Measurements from ENCODE around the gene MGAT5.

MGAT5 gene

DNA sequence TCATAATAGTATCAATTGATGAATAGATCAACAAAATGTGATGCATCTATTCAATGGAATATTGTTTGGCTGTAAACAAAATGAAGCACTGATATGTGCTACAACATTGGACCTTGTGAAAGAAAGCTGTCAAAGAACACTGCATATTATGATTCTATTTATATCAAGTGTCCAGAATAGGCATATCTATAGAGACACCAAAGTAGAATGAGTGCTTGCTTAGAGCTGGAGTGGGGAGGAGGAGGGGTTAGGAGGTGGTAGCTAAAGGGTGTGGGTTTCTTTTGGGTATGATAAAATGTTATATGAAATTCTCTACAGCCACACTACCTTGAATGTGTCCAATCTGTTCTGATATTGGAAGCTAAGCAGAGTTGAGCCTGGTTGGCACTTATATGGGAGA, 23.0 kb upstream of the MGAT5 start:
- in situ Hi-C loops (cut with MboI; ENCODE audit: low sequenced_read_pairs): loop anchor here (25.0 kb wide), 1 partner anchor 181 kb away; no protein-coding TSS in a partner anchor

DNA sequence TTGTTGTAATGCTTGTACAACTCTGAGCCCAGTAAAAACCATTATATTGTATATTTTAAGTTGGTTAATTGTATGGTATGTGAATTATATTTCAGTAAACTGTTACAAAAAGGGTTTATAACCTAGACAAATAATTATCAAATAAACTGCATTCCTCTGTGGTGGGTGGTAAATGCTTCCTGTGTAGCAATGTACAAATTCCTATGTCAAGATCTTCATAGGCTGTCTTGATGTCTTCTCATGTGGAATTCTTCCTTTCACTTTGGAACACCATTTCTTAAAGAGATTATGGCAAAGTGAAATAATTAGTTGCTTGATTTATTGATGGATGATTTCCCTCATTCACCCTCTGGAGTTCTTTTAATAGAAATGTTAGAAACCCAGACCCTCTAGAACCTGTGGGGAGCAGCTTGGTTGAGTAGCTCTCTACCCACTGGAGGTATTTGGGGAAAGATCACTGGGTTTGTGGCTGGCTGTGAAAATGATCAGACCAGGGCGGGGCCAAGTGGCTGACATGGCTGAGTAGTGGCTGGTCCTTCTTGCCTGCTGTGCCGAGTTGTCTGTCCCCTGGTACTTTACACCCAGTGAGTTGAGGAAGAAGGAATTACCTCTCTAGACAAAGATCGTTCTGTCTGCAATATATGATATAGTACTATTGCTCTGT, 22.4 kb upstream of the MGAT5 start:
- in situ Hi-C loops (cut with MboI; ENCODE audit: low sequenced_read_pairs): loop anchor here (25.0 kb wide), 1 partner anchor 181 kb away; no protein-coding TSS in a partner anchor

DNA sequence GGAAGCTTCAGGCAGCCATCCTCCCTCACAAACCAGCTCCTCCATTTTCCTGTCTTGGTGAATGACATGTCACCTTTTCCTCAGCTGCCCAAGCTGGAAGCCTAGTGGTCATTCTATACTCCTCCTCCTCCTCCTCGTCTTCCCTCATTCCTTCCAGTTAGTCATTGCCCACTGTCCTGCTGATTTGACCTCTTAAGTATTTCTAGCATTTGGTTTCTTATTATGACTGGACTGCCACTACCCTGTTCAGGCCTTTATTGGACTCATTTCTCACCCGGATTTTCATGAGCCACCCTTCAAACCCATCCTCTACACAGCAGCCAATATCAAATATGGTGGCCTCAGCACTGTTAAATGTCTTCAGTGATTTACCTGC, 21.9 kb upstream of the MGAT5 start:
- in situ Hi-C loops (cut with MboI; ENCODE audit: low sequenced_read_pairs): loop anchor here (25.0 kb wide), 1 partner anchor 180 kb away; no protein-coding TSS in a partner anchor

DNA sequence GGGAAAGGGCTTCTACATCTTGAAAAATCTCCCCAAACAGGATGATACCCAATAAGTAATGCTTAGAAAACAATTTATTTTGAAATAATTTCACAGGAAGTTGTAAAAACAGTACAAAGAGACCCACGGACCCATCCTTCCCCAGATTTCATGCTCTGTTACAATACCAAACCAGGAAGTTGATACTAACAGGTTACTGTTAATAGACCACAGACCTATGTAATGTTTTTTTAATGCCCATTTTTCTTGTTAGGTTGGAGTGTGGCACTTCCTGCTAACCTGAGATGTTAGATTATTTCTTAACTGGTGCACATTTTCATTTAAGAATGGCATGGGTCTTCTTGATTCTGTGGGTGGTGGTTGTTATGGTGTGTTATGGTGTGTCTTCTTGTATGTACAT, 21.4 kb upstream of the MGAT5 start:
- in situ Hi-C loops (cut with MboI; ENCODE audit: low sequenced_read_pairs): loop anchor here (25.0 kb wide), 1 partner anchor 180 kb away; no protein-coding TSS in a partner anchor

DNA sequence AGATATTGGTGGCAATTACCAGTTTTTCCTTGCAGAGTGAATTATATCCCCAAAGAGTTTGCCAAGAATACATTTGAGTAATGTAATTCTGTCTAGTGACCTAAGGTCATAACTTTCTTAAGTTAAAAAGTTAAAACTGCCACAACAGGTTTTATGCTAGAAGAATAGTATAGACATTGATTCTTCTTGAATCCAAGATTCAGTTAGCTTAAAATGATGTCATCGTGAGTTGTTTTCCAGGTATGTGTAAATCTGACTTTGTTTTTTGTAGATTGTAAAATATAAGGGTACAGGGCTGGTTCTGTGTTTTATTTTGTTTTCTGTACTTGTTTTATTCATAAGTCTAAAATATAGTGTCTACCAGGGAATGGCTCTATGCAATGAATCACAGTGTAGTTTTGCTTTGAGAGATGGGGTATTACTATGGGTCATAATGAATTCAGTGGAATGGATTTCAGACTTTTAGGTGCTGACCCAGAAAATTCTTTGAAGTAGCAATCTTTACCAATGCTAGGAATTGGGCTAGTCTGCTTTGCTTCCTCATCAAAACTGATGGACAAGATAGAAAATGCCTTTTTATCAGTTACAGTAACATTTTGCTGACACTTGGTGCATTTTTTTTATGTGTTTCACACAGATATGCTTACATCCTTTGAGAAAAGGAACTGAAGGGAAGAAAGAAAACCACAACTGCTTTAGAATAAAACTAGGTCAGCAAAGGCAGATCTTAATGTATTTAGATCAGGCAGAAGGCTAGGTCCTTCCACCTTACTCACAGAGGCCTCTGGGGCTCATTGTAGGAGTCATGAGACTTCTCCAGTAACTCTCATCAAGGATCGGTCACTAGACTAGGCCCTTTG, 20.8 kb upstream of the MGAT5 start:
- in situ Hi-C loops (cut with MboI; ENCODE audit: low sequenced_read_pairs): loop anchor here (25.0 kb wide), 1 partner anchor 179 kb away; no protein-coding TSS in a partner anchor

DNA sequence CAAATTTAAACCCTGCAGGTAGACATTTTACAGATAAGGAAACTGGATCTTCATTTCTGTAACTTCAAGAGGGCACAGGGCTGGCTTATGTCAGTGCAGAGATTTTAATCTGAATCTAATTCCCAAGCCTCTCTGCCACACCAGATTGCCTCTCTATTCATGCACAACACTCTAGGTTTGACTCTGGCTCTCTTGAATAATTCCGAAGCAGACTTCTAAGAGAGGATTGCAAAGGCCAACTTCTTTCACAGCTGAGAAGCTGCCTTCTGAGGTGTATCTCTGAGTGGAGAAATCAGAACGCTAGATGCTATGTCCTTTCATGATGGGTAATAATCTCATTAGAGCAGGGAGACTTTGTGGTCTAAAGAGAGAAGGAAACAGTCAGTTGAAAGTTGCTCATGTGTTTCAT, 20.1 kb upstream of the MGAT5 start:
- in situ Hi-C loops (cut with MboI; ENCODE audit: low sequenced_read_pairs): loop anchor here (25.0 kb wide), 1 partner anchor 179 kb away; no protein-coding TSS in a partner anchor

DNA sequence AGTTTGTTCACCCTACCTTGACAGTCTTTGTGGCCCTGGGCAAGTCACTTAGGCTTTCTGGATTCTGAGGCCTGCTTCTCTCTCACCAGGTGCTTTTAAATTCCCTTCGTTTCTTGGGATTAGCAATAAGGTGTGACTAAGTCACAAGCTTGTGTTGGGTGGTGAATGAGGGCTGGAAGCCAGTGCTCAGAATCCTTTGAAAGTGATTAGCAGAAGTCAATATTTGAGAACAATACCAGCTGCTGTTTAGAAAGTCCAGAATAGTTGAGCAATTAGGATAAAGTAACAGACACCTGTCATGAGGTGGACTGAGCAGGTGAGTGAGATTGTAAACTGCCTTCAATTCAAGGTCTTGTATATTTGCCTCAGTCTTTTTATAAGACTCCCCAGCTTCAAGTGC, 19.3 kb upstream of the MGAT5 start:
- in situ Hi-C loops (cut with MboI; ENCODE audit: low sequenced_read_pairs): loop anchor here (25.0 kb wide), 1 partner anchor 178 kb away; no protein-coding TSS in a partner anchor

DNA sequence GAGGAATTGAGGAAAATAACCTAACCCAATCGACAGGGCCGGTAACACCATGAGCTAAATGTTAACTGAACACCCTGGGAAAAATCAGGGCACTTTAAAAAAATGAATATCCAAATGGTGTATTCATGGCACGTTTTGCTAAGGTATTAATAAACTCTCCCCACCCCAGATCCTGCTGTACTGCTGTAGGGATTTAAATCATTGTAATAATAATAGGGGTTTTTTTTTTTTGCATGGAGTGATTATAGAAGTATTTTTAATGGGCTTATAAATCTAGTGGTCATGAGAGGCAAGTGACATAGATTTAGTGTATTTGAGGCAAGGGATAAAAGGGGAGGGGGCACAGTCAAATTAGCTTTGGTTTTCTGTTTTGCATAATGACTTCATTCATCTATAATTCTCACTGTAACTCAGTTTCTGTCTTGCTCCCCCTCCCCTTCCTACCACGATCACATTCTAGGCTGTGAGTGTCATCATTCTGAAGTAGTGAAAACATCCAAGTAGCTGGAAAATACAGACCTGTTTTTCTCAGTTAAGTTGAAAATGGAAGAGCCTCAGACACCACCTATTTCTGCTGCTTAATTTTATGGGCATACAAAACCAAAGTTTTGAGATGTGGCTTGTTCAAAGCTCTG, 18.2 kb upstream of the MGAT5 start:
- in situ Hi-C loops (cut with MboI; ENCODE audit: low sequenced_read_pairs): loop anchor here (25.0 kb wide), 1 partner anchor 177 kb away; no protein-coding TSS in a partner anchor

DNA sequence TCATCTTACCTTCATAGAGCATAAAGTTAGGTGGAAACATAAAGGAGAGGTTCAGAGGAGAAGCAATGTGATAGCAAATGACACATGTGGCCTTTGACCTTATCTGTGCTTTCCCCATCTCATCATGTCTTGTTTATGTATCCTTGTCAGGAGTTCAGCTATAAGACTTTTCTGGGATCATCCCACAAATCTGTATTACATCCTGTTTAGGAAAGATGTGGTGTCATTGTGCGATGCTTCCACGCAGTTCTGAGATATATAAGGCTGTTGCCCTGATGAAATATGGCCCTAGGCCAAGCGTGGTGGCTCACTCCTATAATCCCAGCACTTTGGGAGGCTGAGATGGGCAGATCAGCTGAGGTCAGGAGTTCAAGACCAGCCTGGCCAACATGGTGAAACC, 15.5 kb upstream of the MGAT5 start:
- in situ Hi-C loops (cut with MboI; ENCODE audit: low sequenced_read_pairs): loop anchor here (25.0 kb wide), 1 partner anchor 174 kb away; no protein-coding TSS in a partner anchor

DNA sequence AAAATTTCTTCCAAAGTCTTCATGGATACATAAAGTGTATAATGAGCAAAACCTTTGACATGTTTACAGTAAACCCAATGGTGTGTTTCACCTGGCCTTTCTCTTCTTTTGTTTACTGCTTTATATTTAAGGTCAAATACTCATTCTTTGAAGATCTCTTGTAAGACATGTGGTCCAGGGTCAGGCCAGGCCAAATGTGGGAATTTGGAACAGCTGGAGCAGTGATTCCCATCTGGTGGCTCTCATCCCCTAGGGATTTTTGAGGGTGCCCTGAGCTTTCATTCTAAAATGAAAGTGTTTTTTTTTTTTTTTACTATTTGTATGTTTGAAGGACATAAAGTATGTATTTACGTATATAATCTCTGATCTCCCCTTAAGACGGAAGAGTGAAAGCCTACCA, 13.8 kb upstream of the MGAT5 start:
- in situ Hi-C loops (cut with MboI; ENCODE audit: low sequenced_read_pairs): loop anchor here (25.0 kb wide), 1 partner anchor 172 kb away; no protein-coding TSS in a partner anchor

DNA sequence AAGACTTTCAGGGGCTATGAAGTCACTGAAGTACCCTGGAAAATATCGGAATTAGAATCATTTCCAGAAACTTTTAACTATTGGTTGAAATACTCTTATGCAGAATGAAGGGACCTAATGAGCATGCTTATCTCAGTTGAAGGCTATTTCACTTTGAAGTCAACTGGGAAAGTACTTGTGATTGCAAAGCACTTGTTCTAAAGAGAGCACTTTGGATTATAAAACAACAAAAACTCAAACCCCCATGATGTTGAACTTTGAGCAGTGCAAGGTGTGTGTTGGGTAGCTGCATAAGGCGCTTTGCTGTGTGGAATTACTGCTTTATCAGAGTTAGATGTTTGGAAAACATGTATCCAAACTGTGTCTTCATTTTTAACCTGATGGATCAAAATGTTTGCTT, 12.0 kb upstream of the MGAT5 start:
- in situ Hi-C loops (cut with MboI; ENCODE audit: low sequenced_read_pairs): loop anchor here (25.0 kb wide), 1 partner anchor 170 kb away; no protein-coding TSS in a partner anchor

DNA sequence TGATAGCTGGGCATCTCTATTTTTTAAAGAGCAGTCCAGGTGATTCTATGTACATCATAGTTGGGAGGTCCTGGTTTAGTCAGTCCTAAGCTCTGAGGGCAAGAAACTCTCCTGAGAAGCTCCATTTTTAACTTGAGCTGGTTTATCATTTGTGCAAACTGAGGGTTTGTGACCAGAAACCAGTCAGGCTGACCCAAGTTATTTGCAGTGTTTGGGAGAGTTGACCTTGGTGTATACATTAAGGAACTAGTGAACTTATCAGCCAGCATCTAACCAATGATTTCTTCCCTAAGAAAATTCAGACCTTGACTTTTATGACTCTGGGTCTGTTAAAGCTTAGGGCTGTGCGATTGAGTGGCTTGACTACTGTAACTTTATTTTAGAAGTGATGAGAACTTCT, 10.6 kb upstream of the MGAT5 start:
- in situ Hi-C loops (cut with MboI; ENCODE audit: low sequenced_read_pairs): loop anchor here (25.0 kb wide), 1 partner anchor 169 kb away; no protein-coding TSS in a partner anchor

DNA sequence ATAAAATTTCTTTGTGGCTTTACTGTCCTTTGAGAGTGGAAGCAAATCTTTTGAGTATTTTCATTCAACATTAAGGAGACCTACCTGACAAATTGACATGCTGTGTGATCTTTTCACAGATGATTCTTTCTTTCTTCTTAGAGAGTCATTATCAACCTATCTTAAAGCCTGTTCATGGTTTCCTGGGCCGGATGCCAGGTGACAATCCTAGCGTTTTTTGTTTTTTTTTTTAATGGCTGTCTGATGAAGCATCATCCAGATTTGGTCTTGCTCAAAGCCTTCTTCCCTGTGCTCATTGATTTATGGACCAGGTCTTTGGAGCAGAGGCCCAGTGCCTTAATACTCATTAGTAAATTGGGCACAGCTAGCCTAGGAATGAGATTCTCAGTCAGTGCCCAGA, 9.8 kb upstream of the MGAT5 start:
- in situ Hi-C loops (cut with MboI; ENCODE audit: low sequenced_read_pairs): loop anchor here (25.0 kb wide), 1 partner anchor 168 kb away; no protein-coding TSS in a partner anchor

DNA sequence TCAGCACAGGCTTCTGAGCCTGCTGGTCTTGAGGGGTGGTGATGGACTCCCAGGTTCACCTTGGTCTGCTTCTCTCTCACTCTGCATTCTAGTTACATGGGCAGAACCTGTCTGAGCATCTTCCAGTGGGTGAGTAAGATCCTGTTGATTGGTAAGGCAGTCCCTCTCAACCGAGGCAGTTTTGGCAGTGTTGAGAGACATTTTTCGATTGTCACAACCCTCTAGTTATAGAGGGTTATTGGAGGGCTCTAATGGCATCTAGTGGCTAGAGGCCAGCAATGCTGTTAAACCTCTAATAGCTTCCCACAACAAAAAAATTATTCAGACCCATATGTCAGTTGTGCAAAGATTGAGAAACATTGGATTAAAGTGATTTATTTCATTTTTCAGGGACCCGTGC, 9.3 kb upstream of the MGAT5 start:
- in situ Hi-C loops (cut with MboI; ENCODE audit: low sequenced_read_pairs): loop anchor here (25.0 kb wide), 1 partner anchor 168 kb away; no protein-coding TSS in a partner anchor

DNA sequence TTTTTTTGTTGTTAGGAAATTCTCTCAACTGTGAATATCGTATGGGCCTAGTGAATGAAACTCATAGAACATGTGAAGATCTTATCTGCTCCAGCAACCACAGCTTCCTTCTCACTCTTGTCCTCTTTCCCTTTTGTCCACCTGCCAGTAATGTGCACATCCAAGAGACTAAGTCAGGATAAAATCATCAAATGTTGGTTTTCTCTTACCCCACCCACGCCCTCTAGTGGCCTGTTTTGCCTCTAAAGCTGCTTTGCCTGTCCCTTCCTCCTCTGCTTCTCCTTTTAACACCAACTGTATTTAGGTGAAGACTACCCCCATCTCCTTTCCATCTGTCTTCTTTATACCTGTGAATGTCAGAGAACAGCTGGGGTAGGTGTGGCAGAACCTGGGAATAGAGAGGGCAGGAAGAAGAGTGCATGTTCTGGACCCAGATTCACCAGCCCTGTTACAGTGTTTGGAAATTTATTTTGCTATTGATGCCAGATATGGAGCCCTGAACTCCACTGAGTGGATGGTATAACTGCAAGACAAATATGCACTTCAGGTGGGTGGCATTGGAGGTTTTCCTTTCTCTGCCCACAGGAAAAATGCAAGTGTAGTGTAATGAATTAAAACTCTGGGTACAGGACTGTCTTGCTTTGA, 8.4 kb upstream of the MGAT5 start:
- in situ Hi-C loops (cut with MboI; ENCODE audit: low sequenced_read_pairs): loop anchor here (25.0 kb wide), 1 partner anchor 167 kb away; no protein-coding TSS in a partner anchor

DNA sequence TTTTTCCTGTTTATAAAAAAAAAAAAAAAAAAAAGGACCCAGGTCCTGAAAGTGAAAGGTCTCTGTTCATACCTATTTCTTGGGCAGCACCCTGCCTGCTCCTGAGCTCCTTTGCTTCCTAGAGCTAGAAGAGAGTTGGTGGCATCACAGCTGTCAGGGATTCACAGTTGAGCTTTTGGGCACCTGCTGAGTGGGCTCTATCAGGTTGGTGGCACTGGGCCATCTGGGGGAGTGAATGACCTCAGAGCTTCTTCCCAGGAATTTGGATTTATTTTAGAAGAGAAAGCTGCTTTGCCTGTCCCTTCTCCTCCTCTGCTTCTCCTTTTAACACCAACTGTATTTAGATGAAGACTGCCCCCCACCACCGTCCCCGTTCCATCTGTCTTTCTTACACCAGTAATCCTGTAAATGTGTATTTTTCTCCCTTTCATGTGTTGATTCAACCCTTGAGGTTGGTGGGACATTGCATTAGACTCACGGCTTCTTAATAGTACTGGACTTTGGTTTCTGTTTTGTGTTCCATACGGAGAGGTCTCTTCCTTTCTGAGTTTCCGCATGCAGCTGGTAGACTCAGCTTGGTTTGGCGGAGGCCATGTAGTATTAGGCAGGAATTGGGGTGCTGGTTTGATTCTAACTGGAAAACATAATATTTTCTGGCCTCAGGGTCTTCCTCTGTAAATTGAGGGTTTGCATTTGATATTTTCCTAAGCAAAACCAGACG, 7.6 kb upstream of the MGAT5 start:
- in situ Hi-C loops (cut with MboI; ENCODE audit: low sequenced_read_pairs): loop anchor here (25.0 kb wide), 1 partner anchor 166 kb away; no protein-coding TSS in a partner anchor

DNA sequence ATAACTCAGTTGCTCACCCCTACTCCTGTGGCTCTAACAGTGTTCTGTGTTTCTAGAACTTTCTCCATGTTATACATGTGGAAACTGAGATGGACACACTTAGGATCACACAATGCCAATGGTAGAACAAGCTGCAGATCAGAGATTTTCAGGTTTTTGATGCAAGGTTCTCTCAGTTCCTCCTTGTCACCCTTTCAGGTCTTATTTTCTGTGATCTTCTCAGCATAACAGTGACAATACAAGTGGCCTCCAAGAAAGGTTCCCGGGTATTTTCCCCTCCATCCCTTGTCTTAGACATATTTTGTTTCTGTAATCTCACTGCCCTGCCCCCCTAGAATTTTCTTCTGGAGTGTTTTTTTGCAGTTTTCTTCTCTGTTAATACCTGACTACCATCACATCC, 6.2 kb upstream of the MGAT5 start:
- in situ Hi-C loops (cut with MboI; ENCODE audit: low sequenced_read_pairs): loop anchor here (25.0 kb wide), 1 partner anchor 165 kb away; no protein-coding TSS in a partner anchor

DNA sequence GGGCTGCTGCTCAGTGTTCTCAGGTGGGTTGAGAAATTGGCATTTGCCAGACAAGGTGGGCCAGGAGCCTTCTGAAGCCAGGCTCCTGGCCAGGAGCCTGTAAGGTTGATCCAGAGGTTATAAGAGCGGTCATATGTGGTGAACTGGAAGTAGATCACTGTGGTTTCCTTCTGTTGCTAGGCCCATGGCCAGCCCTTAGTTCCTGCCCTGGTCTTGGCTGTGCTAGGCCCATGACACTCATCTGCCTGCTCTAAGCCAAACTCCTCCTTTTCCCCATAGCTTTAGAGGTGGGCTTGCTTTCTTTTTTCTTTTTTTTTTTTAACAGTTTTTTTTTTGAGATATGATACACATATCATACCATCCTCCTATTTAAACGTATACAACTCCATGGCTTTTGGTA, 5.0 kb upstream of the MGAT5 start:
- in situ Hi-C loops (cut with MboI; ENCODE audit: low sequenced_read_pairs): loop anchor here (25.0 kb wide), 1 partner anchor 163 kb away; no protein-coding TSS in a partner anchor

DNA sequence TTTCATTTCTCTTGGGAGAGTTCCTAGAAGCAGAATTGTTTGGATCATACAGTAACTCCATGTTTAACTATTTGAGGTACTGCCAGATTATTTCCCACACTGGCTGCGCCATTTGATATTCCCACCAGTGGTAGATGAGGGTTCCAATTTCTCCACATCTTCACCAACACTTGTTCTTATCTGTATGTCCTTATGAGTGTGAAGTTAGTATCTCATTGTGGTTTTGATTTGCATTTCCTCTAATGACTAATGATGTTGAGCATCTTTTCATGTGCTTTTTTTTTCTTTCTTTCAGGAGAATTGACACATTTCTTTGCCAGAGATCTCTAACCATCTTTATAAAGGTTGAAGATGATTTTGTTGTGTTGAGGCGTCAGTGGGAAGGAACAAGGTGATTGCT, 4.1 kb upstream of the MGAT5 start:
- in situ Hi-C loops (cut with MboI; ENCODE audit: low sequenced_read_pairs): loop anchor here (25.0 kb wide), 1 partner anchor 163 kb away; no protein-coding TSS in a partner anchor

Data from HL-60/S4 treated with retinoic acid at 250 ng/mL for 4 days and 3 days (cell line).